Esophagus squamous epithelium (tissue), 4 donors: Measurements from ENCODE around the gene LHX1.

Experiments
- POLR2A ChIP-seq, 4 donors: fragments of 450-650 bp; IDR thresholded peaks; one replicate each; pipeline ENCODE4 v1.6.1; 2017; ENCODE audit warnings: antibody characterized with exemption in 4 of 4, mild to moderate bottlenecking in 4 of 4, moderate library complexity in 3 of 4
- TF ChIP-seq, protein P1 (sequence below), 6 experiments: fragments of 450-650 bp in 4 of 6; fragments of 200-600 bp in 2 of 6; sonication (generic) in 2 of 6; IDR thresholded peaks; one replicate each; pipeline ENCODE4 v1.5.1; 2016 to 2019; ENCODE audit warnings: antibody characterized with exemption in 6 of 6, mild to moderate bottlenecking in 4 of 6, moderate library complexity in 4 of 6

DNA sequence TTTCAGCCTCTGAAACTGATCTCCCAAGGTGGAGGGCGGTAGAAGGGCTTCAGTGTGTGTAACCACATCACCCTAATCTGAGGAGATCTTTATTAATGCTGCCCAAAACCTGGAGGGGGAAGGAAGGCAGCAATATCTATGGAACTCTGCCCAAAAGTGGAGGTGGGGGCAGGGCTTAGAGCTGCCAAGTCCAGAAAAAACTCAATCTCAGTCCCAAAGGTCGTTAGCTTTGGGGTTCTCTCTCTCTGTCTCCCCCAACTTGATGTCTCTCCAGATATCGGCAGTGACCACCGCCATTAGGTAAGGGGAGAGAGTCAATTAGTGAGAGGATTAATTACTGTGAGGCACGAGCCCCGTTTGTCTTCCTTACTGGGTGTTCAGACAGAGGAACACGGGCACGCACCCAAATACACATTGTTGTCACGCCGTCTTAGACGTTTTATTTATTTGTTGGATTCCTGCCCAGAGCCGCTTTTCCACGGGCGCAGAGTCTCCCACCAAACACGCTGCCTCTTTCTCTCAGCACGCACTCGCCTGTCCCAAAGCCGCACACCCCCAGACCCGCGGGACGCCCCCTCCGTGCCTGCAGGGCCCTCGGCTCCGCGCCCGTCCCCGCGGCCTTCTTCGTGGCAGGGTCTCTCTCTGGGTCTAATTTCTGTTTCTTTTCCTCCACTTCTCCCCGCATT lies 5.4 kb upstream of the LHX1 start:
- TF ChIP-seq POLR2A (IDR thresholded peaks at IDR 0.05): no peak
- TF ChIP-seq, protein P1, sequence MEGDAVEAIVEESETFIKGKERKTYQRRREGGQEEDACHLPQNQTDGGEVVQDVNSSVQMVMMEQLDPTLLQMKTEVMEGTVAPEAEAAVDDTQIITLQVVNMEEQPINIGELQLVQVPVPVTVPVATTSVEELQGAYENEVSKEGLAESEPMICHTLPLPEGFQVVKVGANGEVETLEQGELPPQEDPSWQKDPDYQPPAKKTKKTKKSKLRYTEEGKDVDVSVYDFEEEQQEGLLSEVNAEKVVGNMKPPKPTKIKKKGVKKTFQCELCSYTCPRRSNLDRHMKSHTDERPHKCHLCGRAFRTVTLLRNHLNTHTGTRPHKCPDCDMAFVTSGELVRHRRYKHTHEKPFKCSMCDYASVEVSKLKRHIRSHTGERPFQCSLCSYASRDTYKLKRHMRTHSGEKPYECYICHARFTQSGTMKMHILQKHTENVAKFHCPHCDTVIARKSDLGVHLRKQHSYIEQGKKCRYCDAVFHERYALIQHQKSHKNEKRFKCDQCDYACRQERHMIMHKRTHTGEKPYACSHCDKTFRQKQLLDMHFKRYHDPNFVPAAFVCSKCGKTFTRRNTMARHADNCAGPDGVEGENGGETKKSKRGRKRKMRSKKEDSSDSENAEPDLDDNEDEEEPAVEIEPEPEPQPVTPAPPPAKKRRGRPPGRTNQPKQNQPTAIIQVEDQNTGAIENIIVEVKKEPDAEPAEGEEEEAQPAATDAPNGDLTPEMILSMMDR (IDR thresholded peaks at IDR 0.05): no peak
